ENCODE data around the gene BTBD9. TPM values are rescaled to one million over a fixed set of nuclear protein-coding genes. Genes with fewer than 3 reads are reported as not detected.
"Not testable (repeated sequence)": the region's sequence is repeated elsewhere in the genome, so short reads cannot be mapped to it uniquely, and the experiment has no call there.

The BTBD9 gene
- total RNA-seq, 1 experiment from 2014 or later: 10.8 TPM

GRCh38 chr6:38349221-38349620 is 290.5 kb downstream of the BTBD9 start:
- Histone ChIP-seq H3K27ac (no peak overlapping the region), H3K36me3 (ENCODE audit: low read depth) (no peaks in the 10 kb centered on the region), H3K4me2 (no peak overlapping the region), H4K20me1 (ENCODE audit: insufficient read depth) (no peaks in the 10 kb centered on the region), H3K27me3 (ENCODE audit: insufficient read depth, low read depth) (no peaks in the 10 kb centered on the region), H3K79me2 (ENCODE audit: low read depth) (no peaks in the 10 kb centered on the region), H2AFZ (no peak overlapping the region), H3K9me3 (ENCODE audit: insufficient read depth, low read depth) (no peaks in the 10 kb centered on the region), H3K4me3 (no peak overlapping the region), H3K9me2 (ENCODE audit: insufficient read depth) (no peaks in the 10 kb centered on the region), H3F3A (ENCODE audit: insufficient read depth, low read depth) (no peaks in the 10 kb centered on the region), H3K4me1 (replicated peaks; ENCODE audit: insufficient read depth) (peaks cover 19% of the 10 kb centered on the region)
- ChIA-PET CTCF (no interaction called here), POLR2A (ENCODE audit: unreplicated experiment) (no interaction called here)
- no TSS peak for BruUV-seq (replicated peaks)
- intact Hi-C loops (cut with micrococcal nuclease; ENCODE audit: unreplicated experiment): no loop called here
- no peak for TF ChIP-seq CTCF (conservative IDR thresholded peaks at IDR 0.05)
- TF ChIP-seq EZH2 (IDR thresholded peaks at IDR 0.05; ENCODE audit: low read depth): no peak
- DNase-seq: no peak

GRCh38 chr6:38348371-38348770 is 291.4 kb downstream of the BTBD9 start:
- intact Hi-C loops (cut with micrococcal nuclease; ENCODE audit: unreplicated experiment): no loop called here
- no peak for TF ChIP-seq EZH2 (IDR thresholded peaks at IDR 0.05; ENCODE audit: low read depth)
- no peak for TF ChIP-seq CTCF (conservative IDR thresholded peaks at IDR 0.05)
- BruUV-seq (replicated peaks): no TSS peak

GRCh38 chr6:38347829-38348228 is 291.9 kb downstream of the BTBD9 start:
- H2AFZ ChIP-seq; H3K36me3 ChIP-seq (ENCODE audit: low read depth); H3K4me3 ChIP-seq; H3K27me3 ChIP-seq (ENCODE audit: insufficient read depth, low read depth); H4K20me1 ChIP-seq (ENCODE audit: insufficient read depth); DNase-seq; H3F3A ChIP-seq (ENCODE audit: insufficient read depth, low read depth); H3K9me3 ChIP-seq (ENCODE audit: insufficient read depth, low read depth); intact Hi-C loops (cut with micrococcal nuclease; ENCODE audit: unreplicated experiment); POLR2A ChIA-PET (ENCODE audit: unreplicated experiment); H3K27ac ChIP-seq; H3K79me2 ChIP-seq (ENCODE audit: low read depth); CTCF ChIA-PET; H3K9me2 ChIP-seq (ENCODE audit: insufficient read depth); BruUV-seq (replicated peaks); H3K4me2 ChIP-seq: not testable (repeated sequence)
- H3K4me1 ChIP-seq (replicated peaks; ENCODE audit: insufficient read depth): peaks cover 19% of the 10 kb centered on the region

More at GRCh38 chr6:38348371-38348770, 291.4 kb downstream of the BTBD9 start:
- ChIA-PET POLR2A (ENCODE audit: unreplicated experiment) (no interaction called here), CTCF (interaction anchor here (0.6 kb wide), 1 partner anchor 20 kb away, joined by 3 read pairs; no protein-coding TSS in a partner anchor)
- Histone ChIP-seq H3K4me1 (replicated peaks; ENCODE audit: insufficient read depth) (peaks cover 19% of the 10 kb centered on the region), H2AFZ (no peak overlapping the region), H3K9me2 (ENCODE audit: insufficient read depth) (no peaks in the 10 kb centered on the region), H4K20me1 (ENCODE audit: insufficient read depth) (no peaks in the 10 kb centered on the region), H3K4me2 (no peak overlapping the region), H3K4me3 (no peak overlapping the region), H3K9me3 (ENCODE audit: insufficient read depth, low read depth) (no peaks in the 10 kb centered on the region), H3K79me2 (ENCODE audit: low read depth) (no peaks in the 10 kb centered on the region), H3K27me3 (ENCODE audit: insufficient read depth, low read depth) (no peaks in the 10 kb centered on the region), H3F3A (ENCODE audit: insufficient read depth, low read depth) (no peaks in the 10 kb centered on the region), H3K36me3 (ENCODE audit: low read depth) (no peaks in the 10 kb centered on the region), H3K27ac (no peak overlapping the region)
- no peak for DNase-seq

GRCh38 chr6:38346291-38347079 is 293.2 kb downstream of the BTBD9 start:
- ChIA-PET POLR2A (ENCODE audit: unreplicated experiment) (no interaction called here), CTCF (no interaction called here)
- Histone ChIP-seq H3K9me2 (ENCODE audit: insufficient read depth) (no peaks in the 10 kb centered on the region), H3K27ac (no peak overlapping the region), H3F3A (ENCODE audit: insufficient read depth, low read depth) (no peaks in the 10 kb centered on the region), H4K20me1 (ENCODE audit: insufficient read depth) (no peaks in the 10 kb centered on the region), H3K9me3 (ENCODE audit: insufficient read depth, low read depth) (no peaks in the 10 kb centered on the region), H3K4me3 (no peak overlapping the region), H3K4me1 (replicated peaks; ENCODE audit: insufficient read depth) (peaks cover 19% of the 10 kb centered on the region), H3K4me2 (no peak overlapping the region), H3K36me3 (ENCODE audit: low read depth) (no peaks in the 10 kb centered on the region), H2AFZ (no peak overlapping the region), H3K27me3 (ENCODE audit: insufficient read depth, low read depth) (no peaks in the 10 kb centered on the region), H3K79me2 (ENCODE audit: low read depth) (no peaks in the 10 kb centered on the region)
- no peak for DNase-seq
- TF ChIP-seq CTCF (conservative IDR thresholded peaks at IDR 0.05) (no peak), EZH2 (IDR thresholded peaks at IDR 0.05; ENCODE audit: low read depth) (no peak)
- no TSS peak for BruUV-seq (replicated peaks)
- intact Hi-C loops (cut with micrococcal nuclease; ENCODE audit: unreplicated experiment): no loop called here

Measured in PC-9 (cell line).